ENCODE results near the gene TMEM248. TPM values are rescaled to one million over a fixed set of nuclear protein-coding genes. Genes with fewer than 3 reads are reported as not detected.

Gene TMEM248
- total and polyA plus RNA-seq, 2 of the 8 experiments (the other 6 are each of a cell fraction or from before 2014, with no cell fraction given) = 63.6 to 126 TPM

DNA sequence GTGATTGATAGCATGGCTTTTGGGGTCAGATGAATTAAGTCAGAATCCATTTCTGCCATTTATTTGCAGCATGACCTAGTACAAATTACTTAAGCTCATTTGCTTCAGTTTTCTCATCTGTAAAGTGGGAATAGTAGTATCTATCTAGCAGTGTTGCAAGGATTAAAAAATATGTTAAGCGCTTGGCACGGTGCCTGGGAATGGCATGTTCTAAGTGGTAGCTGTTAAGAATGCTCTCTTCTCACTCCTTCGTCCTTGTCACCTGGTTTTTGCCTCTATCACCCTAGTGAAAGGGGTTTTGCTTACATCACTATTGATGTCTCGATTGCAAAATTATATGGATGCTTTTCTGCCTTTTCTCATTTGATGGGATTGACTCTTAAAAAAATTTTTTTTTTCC, 7.4 kb downstream of the TMEM248 start (continued):
- TF ChIP-seq, protein P1, sequence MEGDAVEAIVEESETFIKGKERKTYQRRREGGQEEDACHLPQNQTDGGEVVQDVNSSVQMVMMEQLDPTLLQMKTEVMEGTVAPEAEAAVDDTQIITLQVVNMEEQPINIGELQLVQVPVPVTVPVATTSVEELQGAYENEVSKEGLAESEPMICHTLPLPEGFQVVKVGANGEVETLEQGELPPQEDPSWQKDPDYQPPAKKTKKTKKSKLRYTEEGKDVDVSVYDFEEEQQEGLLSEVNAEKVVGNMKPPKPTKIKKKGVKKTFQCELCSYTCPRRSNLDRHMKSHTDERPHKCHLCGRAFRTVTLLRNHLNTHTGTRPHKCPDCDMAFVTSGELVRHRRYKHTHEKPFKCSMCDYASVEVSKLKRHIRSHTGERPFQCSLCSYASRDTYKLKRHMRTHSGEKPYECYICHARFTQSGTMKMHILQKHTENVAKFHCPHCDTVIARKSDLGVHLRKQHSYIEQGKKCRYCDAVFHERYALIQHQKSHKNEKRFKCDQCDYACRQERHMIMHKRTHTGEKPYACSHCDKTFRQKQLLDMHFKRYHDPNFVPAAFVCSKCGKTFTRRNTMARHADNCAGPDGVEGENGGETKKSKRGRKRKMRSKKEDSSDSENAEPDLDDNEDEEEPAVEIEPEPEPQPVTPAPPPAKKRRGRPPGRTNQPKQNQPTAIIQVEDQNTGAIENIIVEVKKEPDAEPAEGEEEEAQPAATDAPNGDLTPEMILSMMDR (IDR thresholded peaks at IDR 0.05; ENCODE audit: control extremely low read depth in 1 of 3, insufficient read depth in 1 of 3, low read depth in 1 of 3, low read length in 3 of 3) = no peak
- no peak for TF ChIP-seq POLR2AphosphoS5 (IDR thresholded peaks at IDR 0.05; ENCODE audit: low read depth, low read length)

Measured in H1 (cell line).